Activated CD8-positive, alpha-beta memory T cell treated with anti-CD3 and anti-CD28 coated beads, Interleukin-2, amount 50 U/mL, for 1 hour (primary cell): ENCODE results near the gene RPP21.
A peak's percentile ranks its signal among the peaks of the same experiment; 100 is the strongest.

Experiments used
- DNase-seq: peaks from one replicate; pipeline ENCODE4 v3.0.0-alpha.2; 2020; ENCODE audit errors: extremely low read depth

Gene RPP21

GRCh38 chr6:30344868-30345671 lies at the start of gene RPP21:
TSS of gene RPP21 (plus strand) at chr6:30345156. CDS start at chr6:30345172, 16 bp downstream.
- DNase-seq = peak; percentile 38

GRCh38 chr6:30295837-30296236 lies 49.1 kb upstream of the RPP21 start:
- DNase-seq = no peak

- no peak for DNase-seq
These were observed 41.0 kb upstream of the RPP21 start for GRCh38 chr6:30304002-30304401.

- no peak for DNase-seq
These were observed 33.9 kb upstream of the RPP21 start for GRCh38 chr6:30311101-30311500.

- DNase-seq = no peak
These were observed 33.3 kb upstream of the RPP21 start for GRCh38 chr6:30311671-30312070.

- no peak for DNase-seq
These were observed 32.7 kb upstream of the RPP21 start for GRCh38 chr6:30312266-30312665.

GRCh38 chr6:30312676-30313321 lies 32.2 kb upstream of the RPP21 start:
- no peak for DNase-seq

GRCh38 chr6:30315156-30315555 lies 29.8 kb upstream of the RPP21 start:
- DNase-seq = no peak

- DNase-seq = no peak
These were observed 26.9 kb upstream of the RPP21 start for GRCh38 chr6:30317913-30318589.

GRCh38 chr6:30319146-30319835 lies 25.7 kb upstream of the RPP21 start:
- DNase-seq = no peak

- DNase-seq = no peak
These were observed 23.1 kb upstream of the RPP21 start for GRCh38 chr6:30321692-30322388.

- no peak for DNase-seq
These were observed 22.1 kb upstream of the RPP21 start for GRCh38 chr6:30322527-30323501.

- no peak for DNase-seq
These were observed 21.1 kb upstream of the RPP21 start for GRCh38 chr6:30323806-30324205.

- peak; percentile 79 for DNase-seq
These were observed 19.6 kb upstream of the RPP21 start for GRCh38 chr6:30325150-30325872.

- DNase-seq = peak; percentile 49
These were observed 19.0 kb upstream of the RPP21 start for GRCh38 chr6:30325873-30326525.

GRCh38 chr6:30326526-30327231 lies 18.3 kb upstream of the RPP21 start, which contains the start of gene TRIM39:
TSS of gene TRIM39 (plus strand) at chr6:30326927. CDS start at chr6:30329318, 2,391 bp downstream.
- peak; percentile 57 for DNase-seq

GRCh38 chr6:30327232-30327746 lies 17.7 kb upstream of the RPP21 start:
- peak; percentile 81 for DNase-seq

- no peak for DNase-seq
These were observed 16.6 kb upstream of the RPP21 start for GRCh38 chr6:30328397-30328796.
